ENCODE results near the gene HMGN3. TPM values are rescaled to one million over a fixed set of nuclear protein-coding genes. Genes with fewer than 3 reads are reported as not detected.

HMGN3 gene
- total and polyA plus RNA-seq, 9 donors = 114 to 152 (median 129) TPM

DNA sequence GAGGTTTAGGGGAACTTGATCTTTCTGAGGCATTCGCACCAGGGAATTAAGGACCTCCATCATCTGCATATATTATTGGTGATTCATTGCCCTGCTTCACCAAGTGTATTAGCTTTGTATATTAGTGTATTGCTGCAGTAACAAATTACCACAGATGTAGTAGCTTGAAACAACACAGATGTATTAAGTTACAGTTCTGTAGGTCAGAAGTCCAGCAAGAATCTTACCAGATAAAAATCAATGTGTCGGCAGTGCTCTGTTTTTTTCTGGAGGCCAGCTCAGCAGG is 65.8 kb downstream of the HMGN3 start:
- no peaks in the 10 kb centered on the region for H3K36me3 ChIP-seq (ENCODE audit: control insufficient read depth, insufficient read depth, low read length)
- H3K4me1 ChIP-seq (ENCODE audit: control insufficient read depth, insufficient read depth, low read length) = peaks cover 8% of the 10 kb centered on the region
- H3K27me3 ChIP-seq (ENCODE audit: control insufficient read depth, insufficient read depth, low read length) = no peaks in the 10 kb centered on the region
- no peaks in the 10 kb centered on the region for H3K9me3 ChIP-seq (replicated peaks; ENCODE audit: control insufficient read depth, low read depth, low read length)
- 20% methylated on average over 1 of the region's 2 CpGs for WGBS (ENCODE audit: insufficient coverage)
- H3K4me3 ChIP-seq (ENCODE audit: low read length) = no peak overlapping the region
- H3K27ac ChIP-seq (ENCODE audit: low read length) = peak overlapping the region; percentile 43
- no peak for DNase-seq

DNA sequence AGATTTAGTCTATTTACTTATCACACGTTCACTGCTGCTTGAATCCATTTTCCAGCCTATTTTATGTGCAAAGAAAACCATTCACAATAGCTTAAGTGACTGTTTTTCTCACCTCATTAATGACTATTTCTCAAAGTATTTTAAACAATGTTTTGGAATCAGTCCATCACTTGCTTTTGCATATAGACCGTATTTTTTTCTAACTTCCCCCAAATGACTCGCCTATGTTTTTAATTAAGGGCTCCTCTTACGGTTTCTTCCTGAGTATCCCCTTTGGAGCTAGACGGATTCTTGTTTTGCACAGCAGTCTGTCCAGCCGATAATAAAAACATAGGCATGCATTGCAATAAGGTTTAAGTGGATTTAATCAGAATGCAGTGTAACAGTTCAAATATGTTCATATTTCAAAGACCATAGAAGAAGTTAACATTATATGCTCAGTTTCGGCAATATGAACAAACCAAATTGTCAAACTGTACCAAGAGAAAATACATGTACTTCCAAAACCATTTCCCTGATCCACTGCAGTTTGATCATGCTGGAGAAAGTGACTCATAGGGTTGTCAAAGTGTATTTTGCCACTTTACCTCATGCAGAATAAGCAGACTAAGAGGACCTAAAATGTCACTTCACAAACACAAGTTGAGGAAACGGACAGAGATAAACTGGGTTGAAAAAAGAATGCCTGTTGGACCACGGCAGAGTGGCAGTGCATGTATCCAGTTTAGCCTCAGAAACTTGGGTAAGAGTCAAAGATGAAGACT is 66.4 kb downstream of the HMGN3 start:
- Histone ChIP-seq H3K27me3 (ENCODE audit: control insufficient read depth, insufficient read depth, low read length) (no peaks in the 10 kb centered on the region), H3K9me3 (replicated peaks; ENCODE audit: control insufficient read depth, low read depth, low read length) (no peaks in the 10 kb centered on the region), H3K4me3 (ENCODE audit: low read length) (no peak overlapping the region), H3K4me1 (ENCODE audit: control insufficient read depth, insufficient read depth, low read length) (peaks cover 8% of the 10 kb centered on the region), H3K36me3 (ENCODE audit: control insufficient read depth, insufficient read depth, low read length) (no peaks in the 10 kb centered on the region), H3K27ac (ENCODE audit: low read length) (peak overlapping the region; percentile 43)
- WGBS (ENCODE audit: insufficient coverage) = 15% methylated on average over 4 of the region's 9 CpGs
- DNase-seq = peak; percentile 73

DNA sequence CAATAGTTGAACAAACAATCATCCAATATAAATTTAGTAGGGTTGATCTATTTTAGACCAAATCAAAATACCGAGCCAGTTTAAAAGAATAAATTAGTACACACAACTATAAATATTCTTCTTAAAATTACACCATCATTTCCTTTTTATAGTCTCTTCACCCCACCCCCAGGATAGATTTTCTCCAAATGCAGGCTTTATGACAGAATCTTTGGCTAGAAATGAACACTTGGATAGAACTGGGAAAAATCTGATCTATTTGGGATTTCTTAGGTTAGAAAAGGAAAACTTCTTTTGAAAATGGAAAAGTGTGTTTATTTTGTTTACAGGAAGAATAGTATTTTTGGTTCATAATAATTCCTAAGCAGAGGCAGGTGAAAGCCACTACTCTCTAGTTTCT is 74.6 kb downstream of the HMGN3 start:
- DNase-seq = peak; percentile 80
- no CpG with 5 or more reads among the region's 1 CpG for WGBS (ENCODE audit: insufficient coverage)
- no peaks in the 10 kb centered on the region for H3K4me1 ChIP-seq (ENCODE audit: control insufficient read depth, insufficient read depth, low read length)
- no peak overlapping the region for H3K27ac ChIP-seq (ENCODE audit: low read length)
- no peaks in the 10 kb centered on the region for H3K36me3 ChIP-seq (ENCODE audit: control insufficient read depth, insufficient read depth, low read length)
- H3K9me3 ChIP-seq (replicated peaks; ENCODE audit: control insufficient read depth, low read depth, low read length) = no peaks in the 10 kb centered on the region
- no peak overlapping the region for H3K4me3 ChIP-seq (ENCODE audit: low read length)
- no peaks in the 10 kb centered on the region for H3K27me3 ChIP-seq (ENCODE audit: control insufficient read depth, insufficient read depth, low read length)

DNA sequence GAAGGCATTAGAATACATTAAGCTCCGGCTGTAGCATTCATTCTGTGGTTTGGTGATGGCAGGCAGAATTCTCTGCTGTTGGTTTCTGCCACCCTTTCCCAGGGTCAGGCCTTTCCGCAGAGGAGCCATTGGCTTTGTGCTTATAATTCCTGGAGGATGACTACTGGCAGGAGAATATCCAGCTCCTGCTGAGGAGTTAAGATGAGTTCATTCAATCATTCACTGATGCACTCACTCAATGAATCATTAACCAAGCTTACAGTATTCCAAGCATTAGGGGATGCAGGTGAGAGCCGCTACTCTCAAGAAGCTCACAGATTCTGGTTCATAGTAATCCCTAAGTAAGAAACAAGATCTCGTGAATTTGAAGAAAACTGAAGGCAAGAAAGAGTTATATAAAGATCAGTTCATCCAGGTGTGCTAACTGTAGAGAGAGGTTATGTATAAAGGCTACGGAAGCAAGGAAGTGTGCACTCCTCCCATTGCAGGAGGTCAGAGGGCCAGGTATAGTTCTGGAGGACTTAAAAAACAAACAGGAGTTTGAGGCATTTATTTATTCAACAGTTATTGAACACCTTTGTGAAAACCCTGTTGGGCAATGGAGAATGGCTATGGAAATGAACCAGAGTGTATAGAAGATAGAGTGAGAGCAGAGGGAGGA is 75.5 kb downstream of the HMGN3 start:
- no peaks in the 10 kb centered on the region for H3K27me3 ChIP-seq (ENCODE audit: control insufficient read depth, insufficient read depth, low read length)
- no peaks in the 10 kb centered on the region for H3K4me1 ChIP-seq (ENCODE audit: control insufficient read depth, insufficient read depth, low read length)
- 83% methylated on average over 2 of the region's 5 CpGs for WGBS (ENCODE audit: insufficient coverage)
- no peak overlapping the region for H3K4me3 ChIP-seq (ENCODE audit: low read length)
- DNase-seq = no peak
- H3K36me3 ChIP-seq (ENCODE audit: control insufficient read depth, insufficient read depth, low read length) = no peaks in the 10 kb centered on the region
- H3K27ac ChIP-seq (ENCODE audit: low read length) = no peak overlapping the region
- H3K9me3 ChIP-seq (replicated peaks; ENCODE audit: control insufficient read depth, low read depth, low read length) = no peaks in the 10 kb centered on the region

DNA sequence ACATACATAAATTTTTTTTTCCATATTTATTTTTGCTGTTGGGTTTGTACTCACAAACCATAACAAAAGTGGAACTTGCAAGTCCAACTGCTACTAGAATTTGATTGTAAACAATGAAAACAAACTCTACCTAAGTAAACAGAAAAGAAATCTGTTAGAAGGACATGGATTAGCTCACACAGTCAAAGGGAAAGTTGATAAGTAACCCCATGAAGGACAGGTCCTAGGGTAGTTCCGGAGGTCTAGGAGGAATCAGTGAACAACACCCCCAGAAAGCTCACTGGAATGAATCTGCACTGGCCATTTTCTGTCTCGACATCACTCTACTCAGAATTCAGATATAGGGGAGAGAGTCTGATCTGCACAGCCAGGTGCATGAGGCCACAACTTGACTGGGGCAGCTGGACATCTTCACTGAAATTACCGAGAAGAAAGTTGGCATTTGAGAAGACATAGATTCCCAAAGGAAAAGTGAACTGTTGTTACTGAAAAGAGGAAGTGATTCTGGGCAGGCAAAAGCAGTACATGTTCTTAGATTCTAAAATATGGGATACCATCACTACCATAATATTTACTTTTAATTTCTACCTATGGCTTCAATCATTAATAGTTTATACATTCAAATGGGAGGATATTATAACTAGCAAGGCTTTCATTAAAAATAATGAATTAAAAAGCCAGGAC is 76.4 kb downstream of the HMGN3 start:
- Histone ChIP-seq H3K9me3 (replicated peaks; ENCODE audit: control insufficient read depth, low read depth, low read length) (no peaks in the 10 kb centered on the region), H3K27ac (ENCODE audit: low read length) (no peak overlapping the region), H3K36me3 (ENCODE audit: control insufficient read depth, insufficient read depth, low read length) (no peaks in the 10 kb centered on the region), H3K27me3 (ENCODE audit: control insufficient read depth, insufficient read depth, low read length) (no peaks in the 10 kb centered on the region), H3K4me1 (ENCODE audit: control insufficient read depth, insufficient read depth, low read length) (no peaks in the 10 kb centered on the region), H3K4me3 (ENCODE audit: low read length) (no peak overlapping the region)
- DNase-seq = no peak
- WGBS (ENCODE audit: insufficient coverage) = 17% methylated on average over 1 of the region's 3 CpGs

DNA sequence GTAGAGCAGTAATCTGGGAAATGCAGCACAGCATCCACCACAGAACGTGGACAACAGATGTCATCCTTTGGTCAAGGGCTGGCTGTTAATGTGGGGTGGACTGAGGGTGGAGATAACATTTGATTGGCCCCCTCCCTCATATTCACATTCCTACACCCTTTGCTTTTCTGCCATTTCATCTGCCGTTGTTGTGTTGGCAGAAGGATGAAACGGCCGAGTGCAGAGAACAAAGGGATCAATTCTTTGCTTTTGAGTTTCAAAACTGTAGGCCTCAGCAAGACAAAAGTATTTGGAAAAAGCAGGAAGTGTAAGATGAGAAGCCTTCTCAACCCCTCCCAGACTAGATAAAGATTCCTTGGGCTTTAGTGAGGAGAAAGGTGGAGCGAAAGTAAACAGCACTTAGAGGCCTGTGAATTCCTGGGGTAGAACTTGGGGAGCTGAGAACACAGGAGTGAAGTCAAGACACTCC is 82.2 kb downstream of the HMGN3 start:
- H3K4me3 ChIP-seq (ENCODE audit: low read length) = no peak overlapping the region
- H3K27ac ChIP-seq (ENCODE audit: low read length) = no peak overlapping the region
- DNase-seq = no peak
- H3K36me3 ChIP-seq (ENCODE audit: control insufficient read depth, insufficient read depth, low read length) = no peaks in the 10 kb centered on the region
- no peaks in the 10 kb centered on the region for H3K4me1 ChIP-seq (ENCODE audit: control insufficient read depth, insufficient read depth, low read length)
- H3K9me3 ChIP-seq (replicated peaks; ENCODE audit: control insufficient read depth, low read depth, low read length) = no peaks in the 10 kb centered on the region
- no CpG with 5 or more reads among the region's 5 CpGs for WGBS (ENCODE audit: insufficient coverage)
- H3K27me3 ChIP-seq (ENCODE audit: control insufficient read depth, insufficient read depth, low read length) = no peaks in the 10 kb centered on the region

Other genes with a start within 250 kb of the HMGN3 start
- gene PHIP, start 156.4 kb downstream of the HMGN3 start, total RNA-seq = 25.8 TPM
- 10 to 100 TPM; 15.3 to 31.1 (median 23.7) TPM for gene PHIP, start 156.4 kb downstream of the HMGN3 start, polyA plus RNA-seq (ENCODE audit: insufficient read depth in 1 of 8, insufficient read length in 8 of 8, low replicate concordance in 1 of 8)